CD4-positive, alpha-beta T cell (primary cell): Measurements from ENCODE around the gene LDLRAD4. TPM values are rescaled to one million over a fixed set of nuclear protein-coding genes. Genes with fewer than 3 reads are reported as not detected.

Experiments used
- ATAC-seq: fragments of 200-7000 bp; cut with Tn5 transposase; one replicate; pipeline ENCODE4 v1.10.0; 2022; ENCODE audit warnings: mild to moderate bottlenecking; ENCODE audit not compliant: poor library complexity
- CTCF ChIA-PET: fragments of 350-600 bp; sonication (Branson Sonifier 250); formaldehyde crosslinking; loops from one replicate; lab custom pipeline; 2021; ENCODE audit warnings: antibody characterized with exemption, inconsistent platforms; lab: Charles Lee
- POLR2A ChIA-PET: fragments of 350-600 bp; sonication (Branson Sonifier 250); formaldehyde crosslinking; loops from one replicate; lab custom pipeline; 2021; ENCODE audit warnings: antibody characterized with exemption, inconsistent platforms; lab: Charles Lee
- DNase-seq, 14 experiments: peaks; one replicate each; pipeline ENCODE4 v3.0.0-alpha.2; 2013 to 2020; ENCODE audit warnings: mixed read lengths in 2 of 14
- H3K27ac ChIP-seq, 2 donors: one replicate each; pipeline versions ENCODE4 v1.5.1 to v1.7.0; 2013; ENCODE audit warnings: low read length in 2 of 2, low read depth in 1 of 2, mild to moderate bottlenecking in 1 of 2
- H3K27me3 ChIP-seq, 2 experiments: 1 replicate in 1 of 2; 2 replicates in 1 of 2; pipeline versions ENCODE4 v1.6.1 to v1.7.0; 2013; ENCODE audit warnings: low read length in 2 of 2, control low read depth in 1 of 2, mild to moderate bottlenecking in 1 of 2, moderate library complexity in 1 of 2; ENCODE audit not compliant: insufficient read depth in 2 of 2, control insufficient read depth in 1 of 2
- H3K36me3 ChIP-seq: one replicate; pipeline ENCODE4 v1.6.1; 2013; ENCODE audit warnings: low read length, control low read depth; ENCODE audit not compliant: insufficient read depth
- H3K4me1 ChIP-seq: one replicate; pipeline ENCODE4 v1.6.1; 2013; ENCODE audit warnings: low read length, control low read depth; ENCODE audit not compliant: insufficient read depth
- H3K4me3 ChIP-seq: one replicate; pipeline ENCODE4 v1.5.1; 2013; ENCODE audit warnings: mild to moderate bottlenecking, low read length, moderate library complexity
- H3K9me3 ChIP-seq, 2 experiments: 1 replicate in 1 of 2; 2 replicates in 1 of 2; pipeline versions ENCODE4 v1.6.1 to v1.7.0; 2013; ENCODE audit warnings: low read length in 2 of 2, mild to moderate bottlenecking in 2 of 2, control low read depth in 1 of 2, moderate library complexity in 1 of 2; ENCODE audit not compliant: control insufficient read depth in 1 of 2, insufficient read depth in 1 of 2
- H3K27ac Mint-ChIP-seq: one replicate; pipeline ENCODE4 v1.8.0; 2020; ENCODE audit warnings: mixed read lengths
- H3K27me3 Mint-ChIP-seq: one replicate; pipeline ENCODE4 v1.8.0; 2021; ENCODE audit warnings: mixed read lengths
- H3K36me3 Mint-ChIP-seq: one replicate; pipeline ENCODE4 v1.8.0; 2021; ENCODE audit warnings: low read depth, mixed read lengths
- H3K4me1 Mint-ChIP-seq: one replicate; pipeline ENCODE4 v1.8.0; 2021; ENCODE audit warnings: low read depth, mixed read lengths
- H3K4me3 Mint-ChIP-seq: one replicate; pipeline ENCODE4 v1.8.0; 2020; ENCODE audit warnings: mild to moderate bottlenecking, mixed read lengths
- H3K9me3 Mint-ChIP-seq: one replicate; pipeline ENCODE4 v1.8.0; 2020; ENCODE audit warnings: mixed read lengths
- intact Hi-C, 2 experiments: fragments of 100-400 bp; cut with DNase I in 1 of 2; cut with micrococcal nuclease in 1 of 2; formaldehyde crosslinking; loops; one replicate each; pipeline versions ENCODE4 v1.15.1 to v1.9.0; 2023 to 2025; cut with DNase I, micrococcal nuclease
- total RNA-seq, 174 experiments: library from RNA in 2 of 174; stranded (reverse) in 2 of 174; gene quantifications; one replicate each; pipeline ENCODE4 v1.2.3 and lab custom pipeline; 2021 to 2026
- TF ChIP-seq, protein P1 (sequence below): fragments of 200-600 bp; IDR thresholded peaks from one replicate; pipeline ENCODE4 v1.8.0; 2022; ENCODE audit warnings: antibody characterized with exemption, mild to moderate bottlenecking

LDLRAD4 gene
- total RNA-seq, 2 experiments from 2014 or later, result 51.9 to 52.7 TPM

- intact Hi-C loops, result no loop called here
- no peaks in the 10 kb centered on the region for H3K9me3 Mint-ChIP-seq
- H3K4me3 ChIP-seq, result no peak overlapping the region
- TF ChIP-seq, protein P1, sequence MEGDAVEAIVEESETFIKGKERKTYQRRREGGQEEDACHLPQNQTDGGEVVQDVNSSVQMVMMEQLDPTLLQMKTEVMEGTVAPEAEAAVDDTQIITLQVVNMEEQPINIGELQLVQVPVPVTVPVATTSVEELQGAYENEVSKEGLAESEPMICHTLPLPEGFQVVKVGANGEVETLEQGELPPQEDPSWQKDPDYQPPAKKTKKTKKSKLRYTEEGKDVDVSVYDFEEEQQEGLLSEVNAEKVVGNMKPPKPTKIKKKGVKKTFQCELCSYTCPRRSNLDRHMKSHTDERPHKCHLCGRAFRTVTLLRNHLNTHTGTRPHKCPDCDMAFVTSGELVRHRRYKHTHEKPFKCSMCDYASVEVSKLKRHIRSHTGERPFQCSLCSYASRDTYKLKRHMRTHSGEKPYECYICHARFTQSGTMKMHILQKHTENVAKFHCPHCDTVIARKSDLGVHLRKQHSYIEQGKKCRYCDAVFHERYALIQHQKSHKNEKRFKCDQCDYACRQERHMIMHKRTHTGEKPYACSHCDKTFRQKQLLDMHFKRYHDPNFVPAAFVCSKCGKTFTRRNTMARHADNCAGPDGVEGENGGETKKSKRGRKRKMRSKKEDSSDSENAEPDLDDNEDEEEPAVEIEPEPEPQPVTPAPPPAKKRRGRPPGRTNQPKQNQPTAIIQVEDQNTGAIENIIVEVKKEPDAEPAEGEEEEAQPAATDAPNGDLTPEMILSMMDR, result no peak
- DNase-seq, result no peak
- no peaks in the 10 kb centered on the region for H3K36me3 Mint-ChIP-seq
- H3K9me3 ChIP-seq, result no peaks in the 10 kb centered on the region
- ChIA-PET POLR2A (no interaction called here), CTCF (no interaction called here)
- H3K27ac Mint-ChIP-seq, result no peak overlapping the region
- no peaks in the 10 kb centered on the region for H3K27me3 ChIP-seq
- H3K4me1 Mint-ChIP-seq, result peaks cover 68% of the 10 kb centered on the region
- no peak for ATAC-seq
- H3K27ac ChIP-seq, result no peak overlapping the region
- H3K36me3 ChIP-seq, result no peaks in the 10 kb centered on the region
- no peaks in the 10 kb centered on the region for H3K27me3 Mint-ChIP-seq
- H3K4me1 ChIP-seq, result peaks cover 53% of the 10 kb centered on the region
- H3K4me3 Mint-ChIP-seq, result no peak overlapping the region
Observed at GRCh38 chr18:13565228-13565627, 346.7 kb downstream of the LDLRAD4 start.

GRCh38 chr18:13566941-13567746 is 348.6 kb downstream of the LDLRAD4 start:
- intact Hi-C loops, result no loop called here
- Histone ChIP-seq H3K36me3 (no peaks in the 10 kb centered on the region), H3K4me3 (no peak overlapping the region), H3K9me3 (no peaks in the 10 kb centered on the region), H3K4me1 (peaks cover 49% of the 10 kb centered on the region), H3K27ac (peak overlapping the region; percentile 0 to 74), H3K27me3 (no peaks in the 10 kb centered on the region)
- CTCF ChIA-PET, result interaction anchor here (0.9 to 1.0 kb wide), 2 partner anchors 8 to 10 kb away, joined by 3 read pairs; no protein-coding TSS in a partner anchor
- peak; percentile 54 for ATAC-seq
- Mint-ChIP-seq H3K36me3 (no peaks in the 10 kb centered on the region), H3K9me3 (no peaks in the 10 kb centered on the region), H3K4me1 (peaks cover 54% of the 10 kb centered on the region), H3K4me3 (peak overlapping the region; percentile 50), H3K27ac (peak overlapping the region; percentile 72), H3K27me3 (no peaks in the 10 kb centered on the region)
- TF ChIP-seq, protein P1, result no peak
- peak in 4 of 14 experiments; percentile 11 to 77 (median 54) for DNase-seq
- POLR2A ChIA-PET, result interaction anchor here (1.2 to 1.4 kb wide), 2 partner anchors 45 to 160 kb away, joined by 4 to 7 read pairs; no protein-coding TSS in a partner anchor

- no peaks in the 10 kb centered on the region for H3K36me3 Mint-ChIP-seq
- H3K4me1 Mint-ChIP-seq, result peaks cover 46% of the 10 kb centered on the region
- peak overlapping the region; percentile 60 for H3K27ac Mint-ChIP-seq
- no peak overlapping the region for H3K4me3 Mint-ChIP-seq
- intact Hi-C loops, result no loop called here
- Histone ChIP-seq H3K4me1 (peaks cover 37% of the 10 kb centered on the region), H3K4me3 (no peak overlapping the region), H3K9me3 (no peaks in the 10 kb centered on the region), H3K27ac (no peak overlapping the region), H3K36me3 (no peaks in the 10 kb centered on the region), H3K27me3 (no peaks in the 10 kb centered on the region)
- no peaks in the 10 kb centered on the region for H3K9me3 Mint-ChIP-seq
- DNase-seq (peak in 2 of 14 experiments; percentile 60 to 65), ATAC-seq (peak; percentile 50)
- ChIA-PET CTCF (no interaction called here), POLR2A (no interaction called here)
- TF ChIP-seq, protein P1, result no peak
- H3K27me3 Mint-ChIP-seq, result no peaks in the 10 kb centered on the region
Observed at GRCh38 chr18:13568443-13569392, 350.2 kb downstream of the LDLRAD4 start.
